Keratinocyte (primary cell): Measurements from ENCODE around the gene ALKBH5. TPM values are rescaled to one million over a fixed set of nuclear protein-coding genes. Genes with fewer than 3 reads are reported as not detected.

Experiments used
- DNase-seq: peaks from one replicate; pipeline ENCODE4 v3.0.0-alpha.2; 2011; ENCODE audit warnings: low read depth, missing footprints, low spot score
- FAIRE-seq: peaks from 2 replicates; lab custom pipeline; 2011; peaks lifted over from hg19 to GRCh38; lab: Jason Lieb, UNC
- H2AFZ ChIP-seq: 2 replicates; pipeline ENCODE4 v1.6.0; 2012; ENCODE audit warnings: low read length, control low read depth, inconsistent platforms; ENCODE audit not compliant: control insufficient read depth
- H3K27ac ChIP-seq: 2 replicates; pipeline ENCODE4 v1.5.1; 2011; ENCODE audit warnings: low read length; ENCODE audit not compliant: control insufficient read depth, insufficient read depth
- H3K27me3 ChIP-seq: 3 replicates; pipeline ENCODE4 v1.6.0; 2011; ENCODE audit warnings: low read length; ENCODE audit not compliant: control insufficient read depth, insufficient read depth; ENCODE audit errors: extremely low read depth
- H3K36me3 ChIP-seq, 2 experiments: 2 replicates in 1 of 2; 3 replicates in 1 of 2; pipeline ENCODE4 v1.5.1; 2011; ENCODE audit warnings: low read length in 2 of 2, mild to moderate bottlenecking in 1 of 2; ENCODE audit not compliant: control insufficient read depth in 2 of 2, insufficient read depth in 2 of 2; ENCODE audit errors: extremely low read depth in 1 of 2
- H3K4me1 ChIP-seq: 3 replicates; pipeline ENCODE4 v1.5.1; 2011; ENCODE audit warnings: low read length; ENCODE audit not compliant: control insufficient read depth, insufficient read depth; ENCODE audit errors: extremely low read depth
- H3K4me2 ChIP-seq: 3 replicates; pipeline ENCODE4 v1.6.0; 2011; ENCODE audit warnings: low read depth, low read length; ENCODE audit not compliant: control insufficient read depth, insufficient read depth; ENCODE audit errors: extremely low read depth
- H3K4me3 ChIP-seq, 3 experiments: fragments of 200-600 bp in 1 of 3; sonication (generic) in 1 of 3; 2 replicates in 2 of 3; 3 replicates in 1 of 3; pipeline ENCODE4 v1.5.1; 2011 to 2016; ENCODE audit warnings: low read length in 3 of 3, mild to moderate bottlenecking in 3 of 3, control low read depth in 2 of 3, inconsistent platforms in 1 of 3, low read depth in 1 of 3, mixed read lengths in 1 of 3, mixed run types in 1 of 3, moderate library complexity in 1 of 3; ENCODE audit not compliant: control insufficient read depth in 2 of 3, insufficient read depth in 2 of 3; ENCODE audit errors: extremely low read depth in 1 of 3
- H3K79me2 ChIP-seq: 2 replicates; pipeline ENCODE4 v1.6.0; 2012; ENCODE audit warnings: low read length; ENCODE audit not compliant: control insufficient read depth, insufficient read depth
- H3K9ac ChIP-seq: 3 replicates; pipeline ENCODE4 v1.6.0; 2011; ENCODE audit warnings: low read length; ENCODE audit not compliant: control insufficient read depth, insufficient read depth; ENCODE audit errors: extremely low read depth
- H3K9me1 ChIP-seq: 3 replicates; pipeline ENCODE4 v1.6.0; 2011; ENCODE audit warnings: low read length; ENCODE audit not compliant: control insufficient read depth, insufficient read depth; ENCODE audit errors: extremely low read depth
- H3K9me3 ChIP-seq: 2 replicates; pipeline ENCODE4 v1.5.1; 2012; ENCODE audit warnings: low read depth, low read length; ENCODE audit not compliant: control insufficient read depth
- H4K20me1 ChIP-seq: 3 replicates; pipeline ENCODE4 v1.6.0; 2011; ENCODE audit warnings: low read length; ENCODE audit not compliant: control insufficient read depth, insufficient read depth; ENCODE audit errors: extremely low read depth
- EZH2 ChIP-seq: IDR thresholded peaks from one replicate; pipeline ENCODE4 v1.6.1; 2012; ENCODE audit warnings: inconsistent platforms, mild to moderate bottlenecking, low read length, moderate library complexity
- dilution Hi-C: fragments of 300-500 bp; cut with MboI; formaldehyde crosslinking; loops from one replicate; pipeline ENCODE4 v1.7.0; 2020; ENCODE audit warnings: low sequenced_read_pairs; ENCODE audit not compliant: extremely low pct_ligation_motif_present
- polyA plus RNA-seq, 5 experiments: library from polyadenylated mRNA; depleted of rRNA in 3 of 5; stranded (reverse) in 3 of 5; stranded (forward) in 1 of 5; unstranded in 1 of 5; fragments of >200 nt; gene quantifications; 1 replicate in 1 of 5; 2 replicates in 3 of 5; 3 replicates in 1 of 5; pipeline versions ENCODE4 v1.2.1 to v1.2.3, GENCODE V29; 2011 to 2012; ENCODE audit warnings: missing spikeins in 2 of 5, low read depth in 1 of 5, low replicate concordance in 1 of 5
- TF ChIP-seq, protein P1 (sequence below), 3 experiments: IDR thresholded peaks in 1 of 3; conservative IDR thresholded peaks in 1 of 3; optimal IDR thresholded peaks in 1 of 3; 2 replicates in 2 of 3; 3 replicates in 1 of 3; pipeline versions ENCODE3 to v1.5.1; 2011; ENCODE audit warnings: low read length in 3 of 3, mild to moderate bottlenecking in 3 of 3, moderate library complexity in 2 of 3, control low read depth in 1 of 3, inconsistent platforms in 1 of 3; ENCODE audit not compliant: insufficient read depth in 2 of 3; ENCODE audit errors: extremely low read depth in 1 of 3

The ALKBH5 gene
- polyA plus RNA-seq, 1 donor (not counting 4 experiments of a cell fraction or from before 2014, with no cell fraction given) = 50.2 TPM

- Histone ChIP-seq H3K4me1 (no peaks in the 10 kb centered on the region), H3K9me3 (no peaks in the 10 kb centered on the region), H4K20me1 (no peaks in the 10 kb centered on the region), H2AFZ (no peak overlapping the region), H3K9ac (no peak overlapping the region), H3K79me2 (no peaks in the 10 kb centered on the region), H3K4me3 (no peak overlapping the region), H3K4me2 (no peak overlapping the region), H3K27ac (no peak overlapping the region), H3K36me3 (no peaks in the 10 kb centered on the region), H3K9me1 (no peaks in the 10 kb centered on the region), H3K27me3 (peaks cover 8% of the 10 kb centered on the region)
- dilution Hi-C loops = no loop called here
- no peak for DNase-seq
- no peak for FAIRE-seq
- TF ChIP-seq EZH2 = no peak
- TF ChIP-seq, protein P1, sequence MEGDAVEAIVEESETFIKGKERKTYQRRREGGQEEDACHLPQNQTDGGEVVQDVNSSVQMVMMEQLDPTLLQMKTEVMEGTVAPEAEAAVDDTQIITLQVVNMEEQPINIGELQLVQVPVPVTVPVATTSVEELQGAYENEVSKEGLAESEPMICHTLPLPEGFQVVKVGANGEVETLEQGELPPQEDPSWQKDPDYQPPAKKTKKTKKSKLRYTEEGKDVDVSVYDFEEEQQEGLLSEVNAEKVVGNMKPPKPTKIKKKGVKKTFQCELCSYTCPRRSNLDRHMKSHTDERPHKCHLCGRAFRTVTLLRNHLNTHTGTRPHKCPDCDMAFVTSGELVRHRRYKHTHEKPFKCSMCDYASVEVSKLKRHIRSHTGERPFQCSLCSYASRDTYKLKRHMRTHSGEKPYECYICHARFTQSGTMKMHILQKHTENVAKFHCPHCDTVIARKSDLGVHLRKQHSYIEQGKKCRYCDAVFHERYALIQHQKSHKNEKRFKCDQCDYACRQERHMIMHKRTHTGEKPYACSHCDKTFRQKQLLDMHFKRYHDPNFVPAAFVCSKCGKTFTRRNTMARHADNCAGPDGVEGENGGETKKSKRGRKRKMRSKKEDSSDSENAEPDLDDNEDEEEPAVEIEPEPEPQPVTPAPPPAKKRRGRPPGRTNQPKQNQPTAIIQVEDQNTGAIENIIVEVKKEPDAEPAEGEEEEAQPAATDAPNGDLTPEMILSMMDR (optimal IDR thresholded peaks at IDR 0.05 in 1 of 3, IDR thresholded peaks at IDR 0.05 in 1 of 3, conservative IDR thresholded peaks at IDR 0.05 in 1 of 3; ENCODE audit: extremely low read depth in 1 of 3, insufficient read depth in 2 of 3, low read length in 3 of 3) = no peak
These were observed 45.4 kb upstream of the ALKBH5 start for GRCh38 chr17:18138065-18138749.

- Histone ChIP-seq H3K79me2 (no peaks in the 10 kb centered on the region), H4K20me1 (no peaks in the 10 kb centered on the region), H3K27me3 (peaks cover 10% of the 10 kb centered on the region), H3K4me1 (no peaks in the 10 kb centered on the region), H3K9ac (no peak overlapping the region), H3K4me3 (no peak overlapping the region), H3K4me2 (no peak overlapping the region), H2AFZ (no peak overlapping the region), H3K36me3 (no peaks in the 10 kb centered on the region), H3K9me3 (no peaks in the 10 kb centered on the region), H3K27ac (no peak overlapping the region), H3K9me1 (no peaks in the 10 kb centered on the region)
- dilution Hi-C loops = no loop called here
- TF ChIP-seq, protein P1 (optimal IDR thresholded peaks at IDR 0.05 in 1 of 3, IDR thresholded peaks at IDR 0.05 in 1 of 3, conservative IDR thresholded peaks at IDR 0.05 in 1 of 3; ENCODE audit: extremely low read depth in 1 of 3, insufficient read depth in 2 of 3, low read length in 3 of 3) = no peak
- no peak for FAIRE-seq
- DNase-seq = no peak
These were observed 44.5 kb upstream of the ALKBH5 start for GRCh38 chr17:18139092-18139491.
